Endothelial cell of umbilical vein (primary cell): ENCODE measurements around the gene COL5A1. TPM values are rescaled to one million over a fixed set of nuclear protein-coding genes. Genes with fewer than 3 reads are reported as not detected.

ENCODE experiments used
- BruUV-seq: library from RNA; stranded (reverse); fragments of 400-500 nt; replicated peaks from 2 replicates; lab custom pipeline; 2021; lab: Mats Ljungman, UMichigan
- CTCF ChIA-PET: fragments of 300-600, 350-600 bp; sonication (Branson Sonifier 250); formaldehyde crosslinking; loops from one replicate; lab custom pipeline; 2021; ENCODE audit warnings: antibody characterized with exemption, inconsistent platforms; lab: Charles Lee
- POLR2A ChIA-PET: fragments of 300-600, 350-600 bp; sonication (Branson Sonifier 250); formaldehyde crosslinking; loops from one replicate; lab custom pipeline; 2021; ENCODE audit warnings: antibody characterized with exemption, inconsistent platforms; lab: Charles Lee
- DNase-seq: peaks from one replicate; pipeline ENCODE4 v3.0.0-alpha.2; 2011; ENCODE audit warnings: low read depth, low spot score
- FAIRE-seq: peaks from 2 replicates; lab custom pipeline; 2011; peaks lifted over from hg19 to GRCh38; lab: Jason Lieb, UNC
- H2AFZ ChIP-seq: 2 replicates; pipeline ENCODE4 v1.6.0; 2012; ENCODE audit warnings: low read depth, low read length, control low read depth, inconsistent platforms
- H3K27ac ChIP-seq: 2 replicates; pipeline ENCODE4 v1.5.1; 2011; ENCODE audit warnings: low read depth, mild to moderate bottlenecking, control low read depth, low read length, moderate library complexity; ENCODE audit not compliant: insufficient read depth
- H3K27me3 ChIP-seq, 2 experiments: 2 replicates each; pipeline versions ENCODE4 v1.6.0 to v1.6.1; 2011; ENCODE audit warnings: low read length in 2 of 2, mixed read lengths in 1 of 2; ENCODE audit not compliant: control insufficient read depth in 2 of 2, insufficient read depth in 2 of 2
- H3K36me3 ChIP-seq, 2 experiments: 2 replicates in 1 of 2; 3 replicates in 1 of 2; pipeline ENCODE4 v1.5.1; 2011; ENCODE audit warnings: low read length in 2 of 2, mild to moderate bottlenecking in 1 of 2, moderate library complexity in 1 of 2; ENCODE audit not compliant: control insufficient read depth in 2 of 2, insufficient read depth in 2 of 2; ENCODE audit errors: extremely low read depth in 1 of 2
- H3K4me1 ChIP-seq: 3 replicates; pipeline ENCODE4 v1.5.1; 2011; ENCODE audit warnings: mild to moderate bottlenecking, low read length; ENCODE audit not compliant: control insufficient read depth, insufficient read depth; ENCODE audit errors: extremely low read depth
- H3K4me2 ChIP-seq: 2 replicates; pipeline ENCODE4 v1.6.1; 2011; ENCODE audit warnings: low read length, control low read depth, mixed read lengths; ENCODE audit not compliant: insufficient read depth
- H3K4me3 ChIP-seq, 3 experiments: fragments of 200-600 bp in 1 of 3; sonication (generic), shearing (Covaris generic) in 1 of 3; replicated peaks in 1 of 3; 2 replicates each; pipeline ENCODE4 v1.5.1; 2011 to 2016; ENCODE audit warnings: control low read depth in 3 of 3, low read length in 3 of 3, mild to moderate bottlenecking in 2 of 3, inconsistent platforms in 1 of 3, low read depth in 1 of 3, moderate library complexity in 1 of 3; ENCODE audit not compliant: insufficient read depth in 1 of 3
- H3K79me2 ChIP-seq: 2 replicates; pipeline ENCODE4 v1.6.0; 2012; ENCODE audit warnings: low read length, inconsistent platforms; ENCODE audit not compliant: control insufficient read depth, insufficient read depth
- H3K9ac ChIP-seq: replicated peaks from 2 replicates; pipeline ENCODE3; 2011; ENCODE audit warnings: low read length, control low read depth; ENCODE audit not compliant: insufficient read depth; ENCODE audit errors: extremely low read depth
- H3K9me1 ChIP-seq: replicated peaks from 3 replicates; pipeline ENCODE4 v1.6.0; 2011; ENCODE audit warnings: mild to moderate bottlenecking, low read length; ENCODE audit not compliant: control insufficient read depth, insufficient read depth; ENCODE audit errors: extremely low read depth
- H3K9me3 ChIP-seq: replicated peaks from 2 replicates; pipeline ENCODE4 v1.5.1; 2012; ENCODE audit warnings: low read length, inconsistent platforms; ENCODE audit not compliant: control insufficient read depth, insufficient read depth
- H4K20me1 ChIP-seq: replicated peaks from 2 replicates; pipeline ENCODE3; 2011; ENCODE audit warnings: mild to moderate bottlenecking, low read length; ENCODE audit not compliant: control insufficient read depth, insufficient read depth; ENCODE audit errors: extremely low read depth
- EZH2 ChIP-seq: IDR thresholded peaks from 2 replicates; pipeline ENCODE4 v1.6.1; 2012; ENCODE audit warnings: borderline replicate concordance, low read depth, mild to moderate bottlenecking, moderate library complexity, low read length, inconsistent platforms; ENCODE audit not compliant: severe bottlenecking
- FOS ChIP-seq: IDR thresholded peaks from 2 replicates; pipeline ENCODE4 v1.6.1; 2011; ENCODE audit warnings: mild to moderate bottlenecking, low read length, moderate library complexity, borderline replicate concordance; ENCODE audit not compliant: insufficient read depth
- GATA2 ChIP-seq: IDR thresholded peaks from 2 replicates; pipeline ENCODE4 v1.7.0; 2011; ENCODE audit warnings: low read depth, mild to moderate bottlenecking, moderate library complexity, mixed read lengths, low read length; ENCODE audit not compliant: insufficient read length, insufficient read depth
- JUN ChIP-seq: IDR thresholded peaks from 2 replicates; pipeline ENCODE4 v1.6.1; 2011; ENCODE audit warnings: borderline replicate concordance, low read depth; ENCODE audit not compliant: insufficient read length, insufficient read depth
- MYC ChIP-seq: IDR thresholded peaks from one replicate; pipeline ENCODE4 v1.6.1; 2011; ENCODE audit warnings: mild to moderate bottlenecking, low read depth, low read length
- POLR2A ChIP-seq: IDR thresholded peaks from 2 replicates; pipeline ENCODE4 v1.6.1; 2012; ENCODE audit warnings: low read depth, mild to moderate bottlenecking, control low read depth, low read length
- POLR2AphosphoS5 ChIP-seq: IDR thresholded peaks from 2 replicates; pipeline ENCODE4 v1.6.1; 2012; ENCODE audit warnings: low read depth, mild to moderate bottlenecking, control low read depth, low read length, moderate library complexity; ENCODE audit not compliant: insufficient read depth
- dilution Hi-C: fragments of 300-500 bp; cut with MboI; formaldehyde crosslinking; loops from one replicate; pipeline ENCODE4 v1.15.0; 2019; ENCODE audit warnings: low sequenced_read_pairs; ENCODE audit not compliant: extremely low pct_ligation_motif_present
- intact Hi-C: fragments of 100-400 bp; cut with micrococcal nuclease; formaldehyde crosslinking; loops from one replicate; pipeline ENCODE4 v1.10.0; 2022
- polyA plus RNA-seq, 4 experiments: library from polyadenylated mRNA; depleted of rRNA in 3 of 4; stranded (reverse) in 3 of 4; unstranded in 1 of 4; fragments of >200 nt; gene quantifications; 2 replicates each; pipeline versions ENCODE4 v1.2.1 to v1.2.3, GENCODE V29; 2011 to 2012; ENCODE audit warnings: missing spikeins in 1 of 4
- total RNA-seq: library from RNA; stranded (reverse); gene quantifications from 2 replicates; pipeline ENCODE4 v1.2.3, GENCODE V29; 2021
- TF ChIP-seq, protein P1 (sequence below), 2 donors: IDR thresholded peaks; 1 replicate in 1 of 2; 2 replicates in 1 of 2; pipeline ENCODE4 v1.5.1; 2011; ENCODE audit warnings: low read length in 2 of 2, mild to moderate bottlenecking in 2 of 2, moderate library complexity in 2 of 2, control low read depth in 1 of 2, inconsistent platforms in 1 of 2, low read depth in 1 of 2; ENCODE audit not compliant: insufficient read depth in 1 of 2; ENCODE audit errors: extremely low read depth in 1 of 2
- TF ChIP-seq, protein P2 (sequence below): IDR thresholded peaks from 2 replicates; pipeline ENCODE4 v1.6.1; 2011; ENCODE audit not compliant: insufficient read depth, insufficient read length

The COL5A1 gene
- total and polyA plus RNA-seq, 2 donors (not counting 3 experiments of a cell fraction or from before 2014, with no cell fraction given) = 97.4 to 175 TPM

DNA sequence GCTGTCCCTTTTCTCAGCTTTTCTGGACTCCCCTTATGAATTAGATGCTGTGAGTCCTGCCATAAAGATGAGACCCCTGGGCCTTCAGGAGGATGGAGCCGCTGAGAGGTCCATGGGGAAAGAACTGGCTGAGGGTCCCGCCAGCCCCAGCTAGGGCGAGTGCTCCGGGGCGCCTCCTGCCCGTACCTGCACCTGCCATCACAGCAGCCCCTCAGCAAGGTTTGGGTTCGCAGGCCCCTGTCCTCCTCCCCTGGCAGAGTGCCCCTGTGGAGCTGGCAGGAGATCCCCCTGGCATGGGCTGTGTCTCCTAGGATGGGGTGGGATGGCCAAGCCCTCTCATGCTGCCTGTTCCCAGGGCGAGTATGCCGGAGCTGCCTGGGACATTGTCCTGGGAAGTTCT, 64.2 kb downstream of the COL5A1 start:
- no peaks in the 10 kb centered on the region for H3K4me1 ChIP-seq
- no peaks in the 10 kb centered on the region for H3K9me1 ChIP-seq
- DNase-seq (no peak), FAIRE-seq (no peak)
- intact Hi-C loops (no loop called here), dilution Hi-C loops (no loop called here)
- no peaks in the 10 kb centered on the region for H3K9me3 ChIP-seq
- no peak overlapping the region for H3K27ac ChIP-seq
- TF ChIP-seq EZH2 (no peak), POLR2A (no peak), JUN (no peak), POLR2AphosphoS5 (no peak), FOS (no peak), GATA2 (no peak), MYC (no peak)
- TF ChIP-seq, protein P1, sequence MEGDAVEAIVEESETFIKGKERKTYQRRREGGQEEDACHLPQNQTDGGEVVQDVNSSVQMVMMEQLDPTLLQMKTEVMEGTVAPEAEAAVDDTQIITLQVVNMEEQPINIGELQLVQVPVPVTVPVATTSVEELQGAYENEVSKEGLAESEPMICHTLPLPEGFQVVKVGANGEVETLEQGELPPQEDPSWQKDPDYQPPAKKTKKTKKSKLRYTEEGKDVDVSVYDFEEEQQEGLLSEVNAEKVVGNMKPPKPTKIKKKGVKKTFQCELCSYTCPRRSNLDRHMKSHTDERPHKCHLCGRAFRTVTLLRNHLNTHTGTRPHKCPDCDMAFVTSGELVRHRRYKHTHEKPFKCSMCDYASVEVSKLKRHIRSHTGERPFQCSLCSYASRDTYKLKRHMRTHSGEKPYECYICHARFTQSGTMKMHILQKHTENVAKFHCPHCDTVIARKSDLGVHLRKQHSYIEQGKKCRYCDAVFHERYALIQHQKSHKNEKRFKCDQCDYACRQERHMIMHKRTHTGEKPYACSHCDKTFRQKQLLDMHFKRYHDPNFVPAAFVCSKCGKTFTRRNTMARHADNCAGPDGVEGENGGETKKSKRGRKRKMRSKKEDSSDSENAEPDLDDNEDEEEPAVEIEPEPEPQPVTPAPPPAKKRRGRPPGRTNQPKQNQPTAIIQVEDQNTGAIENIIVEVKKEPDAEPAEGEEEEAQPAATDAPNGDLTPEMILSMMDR (IDR thresholded peaks at IDR 0.05; ENCODE audit: extremely low read depth in 1 of 2, insufficient read depth in 1 of 2, low read depth in 1 of 2, low read length in 2 of 2) = no peak
- TF ChIP-seq, protein P2, sequence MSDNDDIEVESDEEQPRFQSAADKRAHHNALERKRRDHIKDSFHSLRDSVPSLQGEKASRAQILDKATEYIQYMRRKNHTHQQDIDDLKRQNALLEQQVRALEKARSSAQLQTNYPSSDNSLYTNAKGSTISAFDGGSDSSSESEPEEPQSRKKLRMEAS = no peak
- H2AFZ ChIP-seq = no peak overlapping the region
- ChIA-PET CTCF (interaction anchor here (2.0 to 2.7 kb wide), 3 partner anchors 8 to 33 kb away, joined by 7 to 10 read pairs (median 7); no protein-coding TSS in a partner anchor), POLR2A (no interaction called here)
- H3K79me2 ChIP-seq = no peaks in the 10 kb centered on the region
- no peak overlapping the region for H3K4me2 ChIP-seq
- H3K4me3 ChIP-seq = no peak overlapping the region
- BruUV-seq = no TSS peak
- no peak overlapping the region for H3K9ac ChIP-seq
- H3K36me3 ChIP-seq = peaks cover 8 to 18% of the 10 kb centered on the region in 2 experiments
- H3K27me3 ChIP-seq = no peaks in the 10 kb centered on the region
- H4K20me1 ChIP-seq = no peaks in the 10 kb centered on the region
